Esophagus muscularis mucosa (tissue), 4 donors: ENCODE data around the gene ZEB2.

ENCODE experiments used
- EP300 ChIP-seq: sonication (generic); formaldehyde crosslinking; IDR thresholded peaks from one replicate; pipeline ENCODE4 v1.6.1; 2017; ENCODE audit warnings: antibody characterized with exemption
- POLR2A ChIP-seq: fragments of 450-650 bp; IDR thresholded peaks from one replicate; pipeline ENCODE4 v1.6.1; 2017; ENCODE audit warnings: antibody characterized with exemption, moderate library complexity, mild to moderate bottlenecking, low read depth
- POLR2AphosphoS5 ChIP-seq, 2 donors: sonication (generic); formaldehyde crosslinking; IDR thresholded peaks; one replicate each; pipeline ENCODE4 v1.6.1; 2017; ENCODE audit warnings: antibody characterized with exemption in 2 of 2
- TF ChIP-seq, protein P1 (sequence below), 3 experiments: fragments of 200-600 bp in 2 of 3; fragments of 450-650 bp in 1 of 3; sonication (generic) in 2 of 3; IDR thresholded peaks; one replicate each; pipeline ENCODE4 v1.5.1; 2017 to 2019; ENCODE audit warnings: antibody characterized with exemption in 3 of 3, mild to moderate bottlenecking in 2 of 3, moderate library complexity in 1 of 3

- TF ChIP-seq, protein P1, sequence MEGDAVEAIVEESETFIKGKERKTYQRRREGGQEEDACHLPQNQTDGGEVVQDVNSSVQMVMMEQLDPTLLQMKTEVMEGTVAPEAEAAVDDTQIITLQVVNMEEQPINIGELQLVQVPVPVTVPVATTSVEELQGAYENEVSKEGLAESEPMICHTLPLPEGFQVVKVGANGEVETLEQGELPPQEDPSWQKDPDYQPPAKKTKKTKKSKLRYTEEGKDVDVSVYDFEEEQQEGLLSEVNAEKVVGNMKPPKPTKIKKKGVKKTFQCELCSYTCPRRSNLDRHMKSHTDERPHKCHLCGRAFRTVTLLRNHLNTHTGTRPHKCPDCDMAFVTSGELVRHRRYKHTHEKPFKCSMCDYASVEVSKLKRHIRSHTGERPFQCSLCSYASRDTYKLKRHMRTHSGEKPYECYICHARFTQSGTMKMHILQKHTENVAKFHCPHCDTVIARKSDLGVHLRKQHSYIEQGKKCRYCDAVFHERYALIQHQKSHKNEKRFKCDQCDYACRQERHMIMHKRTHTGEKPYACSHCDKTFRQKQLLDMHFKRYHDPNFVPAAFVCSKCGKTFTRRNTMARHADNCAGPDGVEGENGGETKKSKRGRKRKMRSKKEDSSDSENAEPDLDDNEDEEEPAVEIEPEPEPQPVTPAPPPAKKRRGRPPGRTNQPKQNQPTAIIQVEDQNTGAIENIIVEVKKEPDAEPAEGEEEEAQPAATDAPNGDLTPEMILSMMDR (IDR thresholded peaks at IDR 0.05) = no peak
- TF ChIP-seq POLR2A (no peak), POLR2AphosphoS5 (IDR thresholded peaks at IDR 0.05) (no peak), EP300 (no peak)
Observed at GRCh38 chr2:144434425-144435222, 85.3 kb downstream of the ZEB2 start.
